ENCODE measurements around the gene RSPO3.

DNA sequence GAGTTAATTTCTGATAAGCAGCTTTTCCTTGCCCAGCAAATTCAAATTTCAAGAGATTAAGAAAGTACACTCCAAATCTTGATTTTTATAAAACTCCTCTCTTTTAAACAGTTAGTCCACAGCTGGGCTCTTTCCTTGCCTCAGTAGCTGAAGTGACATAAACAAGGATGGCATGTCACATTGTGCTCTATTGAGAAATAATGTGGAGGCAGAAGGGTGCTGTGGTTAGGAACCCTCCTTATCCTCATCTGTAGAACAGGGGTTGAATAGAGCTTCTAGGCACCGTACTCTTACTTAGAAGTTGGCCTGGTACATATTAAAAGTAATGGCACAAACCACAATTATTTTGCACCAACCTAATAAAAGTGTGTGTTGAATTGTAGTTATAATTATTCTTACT lies 70.3 kb downstream of the RSPO3 start:
- TF ChIP-seq, protein P1, sequence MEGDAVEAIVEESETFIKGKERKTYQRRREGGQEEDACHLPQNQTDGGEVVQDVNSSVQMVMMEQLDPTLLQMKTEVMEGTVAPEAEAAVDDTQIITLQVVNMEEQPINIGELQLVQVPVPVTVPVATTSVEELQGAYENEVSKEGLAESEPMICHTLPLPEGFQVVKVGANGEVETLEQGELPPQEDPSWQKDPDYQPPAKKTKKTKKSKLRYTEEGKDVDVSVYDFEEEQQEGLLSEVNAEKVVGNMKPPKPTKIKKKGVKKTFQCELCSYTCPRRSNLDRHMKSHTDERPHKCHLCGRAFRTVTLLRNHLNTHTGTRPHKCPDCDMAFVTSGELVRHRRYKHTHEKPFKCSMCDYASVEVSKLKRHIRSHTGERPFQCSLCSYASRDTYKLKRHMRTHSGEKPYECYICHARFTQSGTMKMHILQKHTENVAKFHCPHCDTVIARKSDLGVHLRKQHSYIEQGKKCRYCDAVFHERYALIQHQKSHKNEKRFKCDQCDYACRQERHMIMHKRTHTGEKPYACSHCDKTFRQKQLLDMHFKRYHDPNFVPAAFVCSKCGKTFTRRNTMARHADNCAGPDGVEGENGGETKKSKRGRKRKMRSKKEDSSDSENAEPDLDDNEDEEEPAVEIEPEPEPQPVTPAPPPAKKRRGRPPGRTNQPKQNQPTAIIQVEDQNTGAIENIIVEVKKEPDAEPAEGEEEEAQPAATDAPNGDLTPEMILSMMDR (conservative IDR thresholded peaks at IDR 0.05), result no peak
- no peak for TF ChIP-seq EZH2 (IDR thresholded peaks at IDR 0.05; ENCODE audit: low read depth)
